Suprapubic skin (tissue), 4 donors: ENCODE results near the gene F8A2. TPM values are rescaled to one million over a fixed set of nuclear protein-coding genes. Genes with fewer than 3 reads are reported as not detected.
"Not testable (repeated sequence)": the region's sequence is repeated elsewhere in the genome, so short reads cannot be mapped to it uniquely, and the experiment has no call there.

Source experiments
- DNase-seq, 2 donors: peaks; one replicate each; pipeline ENCODE4 v3.0.0-alpha.2; 2019; ENCODE audit warnings: low spot score in 2 of 2
- H3K27ac ChIP-seq: fragments of 200-600 bp; sonication (generic); one replicate; pipeline ENCODE4 v1.5.1; 2019
- H3K27me3 ChIP-seq: fragments of 200-600 bp; sonication (generic); one replicate; pipeline ENCODE4 v1.5.1; 2019
- H3K36me3 ChIP-seq: fragments of 200-600 bp; sonication (generic); one replicate; pipeline ENCODE4 v1.5.1; 2019
- H3K4me1 ChIP-seq: fragments of 200-600 bp; sonication (generic); one replicate; pipeline ENCODE4 v1.5.1; 2019
- H3K4me3 ChIP-seq: fragments of 200-600 bp; sonication (generic); one replicate; pipeline ENCODE4 v1.5.1; 2019; ENCODE audit warnings: mild to moderate bottlenecking
- H3K9me3 ChIP-seq: fragments of 200-600 bp; sonication (generic); one replicate; pipeline ENCODE4 v1.5.1; 2019
- EP300 ChIP-seq: sonication (generic); formaldehyde crosslinking; IDR thresholded peaks from one replicate; pipeline ENCODE4 v1.6.1; 2017; ENCODE audit warnings: antibody characterized with exemption
- POLR2A ChIP-seq, 2 donors: fragments of 450-650 bp; IDR thresholded peaks; one replicate each; pipeline ENCODE4 v1.6.1; 2017; ENCODE audit warnings: antibody characterized with exemption in 2 of 2, mild to moderate bottlenecking in 2 of 2, moderate library complexity in 2 of 2
- POLR2AphosphoS5 ChIP-seq, 3 donors: sonication (generic); formaldehyde crosslinking; IDR thresholded peaks; one replicate each; pipeline ENCODE4 v1.6.1; 2017; ENCODE audit warnings: antibody characterized with exemption in 3 of 3
- WGBS: methylation state at CpG from one replicate; pipeline ENCODE4 v1.1.5; 2018; 5-methylcytosine and 5-hydroxymethylcytosine counted together
- total RNA-seq, 4 donors: library from RNA; depleted of rRNA; stranded (reverse); fragments of >200 nt; gene quantifications; one replicate each; pipeline ENCODE4 v1.1.0, GENCODE V29; 2016
- TF ChIP-seq, protein P1 (sequence below), 2 donors: fragments of 200-600 bp in 1 of 2; fragments of 450-650 bp in 1 of 2; sonication (generic) in 1 of 2; IDR thresholded peaks; one replicate each; pipeline ENCODE4 v1.5.1; 2016 to 2019; ENCODE audit warnings: antibody characterized with exemption in 2 of 2, mild to moderate bottlenecking in 1 of 2, moderate library complexity in 1 of 2

The F8A2 gene
- not detected for total RNA-seq

- H3K9me3 ChIP-seq, H3K4me3 ChIP-seq, H3K36me3 ChIP-seq, H3K27ac ChIP-seq, DNase-seq, H3K27me3 ChIP-seq, H3K4me1 ChIP-seq: not testable (repeated sequence)
- WGBS, result no CpG with 5 or more reads among the region's 90 CpGs
Observed at GRCh38 chrX:155381843-155382528, at the start of gene F8A2. Gene F8A2 (plus strand): TSS chrX:155382095. CDS start chrX:155382115, 20 bp downstream.

- no peaks in the 10 kb centered on the region for H3K9me3 ChIP-seq
- no peaks in the 10 kb centered on the region for H3K36me3 ChIP-seq
- peak overlapping the region; percentile 40 for H3K4me3 ChIP-seq
- H3K27ac ChIP-seq, result peak overlapping the region; percentile 74
- WGBS, result 41% methylated on average over 2 of the region's 2 CpGs
- H3K4me1 ChIP-seq, result no peaks in the 10 kb centered on the region
- DNase-seq, result no peak
- H3K27me3 ChIP-seq, result no peaks in the 10 kb centered on the region
- TF ChIP-seq EP300, result no peak
Observed at GRCh38 chrX:155333544-155334100, 48.3 kb upstream of the F8A2 start.

DNA sequence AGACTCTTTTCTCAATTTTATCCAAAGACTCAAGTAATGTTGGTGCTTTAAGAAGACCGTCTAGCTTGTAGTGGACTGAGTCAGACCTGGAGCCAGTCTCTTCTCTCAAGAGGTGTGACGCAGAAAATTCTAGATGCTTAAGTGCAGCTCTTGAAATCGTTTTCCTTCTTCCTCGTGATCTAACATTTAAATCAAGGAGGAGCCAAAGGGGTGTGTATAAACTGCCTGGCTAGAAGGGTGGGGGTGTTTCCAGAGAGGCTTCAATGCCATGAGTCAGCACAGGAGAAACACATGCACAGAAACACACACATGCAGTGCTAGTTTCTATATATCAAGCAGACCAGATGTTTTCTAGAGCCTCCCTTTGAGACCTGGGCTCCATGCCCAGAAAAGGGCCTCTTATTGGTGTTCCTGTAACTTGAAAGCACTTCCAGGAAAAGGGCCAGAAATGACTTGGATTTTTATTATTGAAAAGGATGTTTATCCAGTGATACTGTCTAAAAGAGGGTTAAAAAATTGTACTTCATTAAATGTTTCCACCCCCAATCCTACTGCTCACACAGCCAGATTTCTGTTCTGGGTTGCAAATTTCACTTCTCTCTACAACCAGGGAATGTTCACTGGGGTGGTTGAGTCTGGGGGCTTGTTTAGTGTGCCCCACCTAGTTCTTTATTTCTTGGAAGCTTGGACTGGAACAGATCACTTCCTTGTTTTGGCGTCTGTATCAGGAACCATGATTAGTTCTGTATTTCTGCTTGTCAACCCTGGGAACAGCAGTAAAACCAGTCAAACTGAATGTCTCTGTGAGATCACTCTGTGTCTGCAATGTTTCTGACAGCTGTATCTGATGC is 47.2 kb upstream of the F8A2 start, which contains the start of gene CLIC2:
TSS of gene CLIC2 (minus strand) at position 129 of the 851 bp plus-strand sequence. CDS start 187 bp downstream, outside the sequence.
- Histone ChIP-seq H3K36me3 (no peaks in the 10 kb centered on the region), H3K4me1 (no peaks in the 10 kb centered on the region), H3K27ac (peak within 1 kb of the TSS; percentile 74), H3K27me3 (no peaks in the 10 kb centered on the region), H3K4me3 (peak within 1 kb of the TSS; percentile 40), H3K9me3 (no peaks in the 10 kb centered on the region)
- DNase-seq, result peak in 1 of 2 donors; percentile 50
- WGBS, result 30% methylated on average over 5 of the region's 5 CpGs
- no peak for TF ChIP-seq POLR2A (IDR thresholded peaks at IDR 0.05)
- no peak for TF ChIP-seq EP300
- no peak for TF ChIP-seq POLR2AphosphoS5 (IDR thresholded peaks at IDR 0.05)
- TF ChIP-seq, protein P1, sequence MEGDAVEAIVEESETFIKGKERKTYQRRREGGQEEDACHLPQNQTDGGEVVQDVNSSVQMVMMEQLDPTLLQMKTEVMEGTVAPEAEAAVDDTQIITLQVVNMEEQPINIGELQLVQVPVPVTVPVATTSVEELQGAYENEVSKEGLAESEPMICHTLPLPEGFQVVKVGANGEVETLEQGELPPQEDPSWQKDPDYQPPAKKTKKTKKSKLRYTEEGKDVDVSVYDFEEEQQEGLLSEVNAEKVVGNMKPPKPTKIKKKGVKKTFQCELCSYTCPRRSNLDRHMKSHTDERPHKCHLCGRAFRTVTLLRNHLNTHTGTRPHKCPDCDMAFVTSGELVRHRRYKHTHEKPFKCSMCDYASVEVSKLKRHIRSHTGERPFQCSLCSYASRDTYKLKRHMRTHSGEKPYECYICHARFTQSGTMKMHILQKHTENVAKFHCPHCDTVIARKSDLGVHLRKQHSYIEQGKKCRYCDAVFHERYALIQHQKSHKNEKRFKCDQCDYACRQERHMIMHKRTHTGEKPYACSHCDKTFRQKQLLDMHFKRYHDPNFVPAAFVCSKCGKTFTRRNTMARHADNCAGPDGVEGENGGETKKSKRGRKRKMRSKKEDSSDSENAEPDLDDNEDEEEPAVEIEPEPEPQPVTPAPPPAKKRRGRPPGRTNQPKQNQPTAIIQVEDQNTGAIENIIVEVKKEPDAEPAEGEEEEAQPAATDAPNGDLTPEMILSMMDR (IDR thresholded peaks at IDR 0.05), result no peak

GRCh38 chrX:155335337-155335712 is 46.6 kb upstream of the F8A2 start:
- not testable (repeated sequence) for DNase-seq, H3K4me3 ChIP-seq, H3K9me3 ChIP-seq, H3K36me3 ChIP-seq, H3K4me1 ChIP-seq, H3K27me3 ChIP-seq
- H3K27ac ChIP-seq, result peak overlapping the region; percentile 38
- 40% methylated on average over 1 of the region's 1 CpG for WGBS

- H3K4me3 ChIP-seq, H3K27ac ChIP-seq, H3K27me3 ChIP-seq, H3K36me3 ChIP-seq, DNase-seq, H3K9me3 ChIP-seq, H3K4me1 ChIP-seq: not testable (repeated sequence)
- no CpG with 5 or more reads among the region's 1 CpG for WGBS
Observed at GRCh38 chrX:155345689-155346088, 36.2 kb upstream of the F8A2 start.

DNA sequence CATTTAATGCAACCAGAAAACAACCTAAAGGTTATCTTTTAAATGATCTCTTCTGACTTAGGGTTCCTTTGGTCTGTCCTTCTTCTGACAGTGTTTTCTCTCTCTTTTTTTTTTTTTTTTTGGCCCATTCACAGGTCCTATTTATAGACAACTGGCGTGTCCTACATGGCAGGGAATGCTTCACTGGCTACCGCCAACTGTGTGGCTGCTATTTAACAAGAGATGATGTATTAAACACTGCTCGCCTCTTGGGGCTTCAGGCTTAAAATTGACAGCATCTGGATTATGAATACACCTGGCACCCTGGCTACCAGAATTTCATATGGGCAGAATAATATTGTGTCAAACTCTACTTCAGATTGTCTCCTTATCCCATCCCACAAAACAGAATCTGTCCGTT is 32.4 kb upstream of the F8A2 start:
- not testable (repeated sequence) for H3K4me1 ChIP-seq, H3K4me3 ChIP-seq, H3K27me3 ChIP-seq, DNase-seq, H3K9me3 ChIP-seq, H3K36me3 ChIP-seq, H3K27ac ChIP-seq
- no CpG with 5 or more reads among the region's 4 CpGs for WGBS

GRCh38 chrX:155363712-155364111 is 18.2 kb upstream of the F8A2 start:
- not testable (repeated sequence) for H3K4me3 ChIP-seq, H3K36me3 ChIP-seq, H3K27me3 ChIP-seq, H3K4me1 ChIP-seq, H3K9me3 ChIP-seq, H3K27ac ChIP-seq, DNase-seq
- WGBS, result no CpG with 5 or more reads among the region's 7 CpGs

GRCh38 chrX:155373777-155374458 is 8.0 kb upstream of the F8A2 start:
- not testable (repeated sequence) for H3K4me1 ChIP-seq, DNase-seq, H3K27me3 ChIP-seq, H3K36me3 ChIP-seq, H3K9me3 ChIP-seq, H3K27ac ChIP-seq, H3K4me3 ChIP-seq
- no CpG with 5 or more reads among the region's 9 CpGs for WGBS

GRCh38 chrX:155379802-155380201 is 2.1 kb upstream of the F8A2 start:
- H3K9me3 ChIP-seq, H3K27me3 ChIP-seq, H3K4me1 ChIP-seq, H3K27ac ChIP-seq, H3K4me3 ChIP-seq, H3K36me3 ChIP-seq, DNase-seq: not testable (repeated sequence)
- no CpG with 5 or more reads among the region's 7 CpGs for WGBS

DNA sequence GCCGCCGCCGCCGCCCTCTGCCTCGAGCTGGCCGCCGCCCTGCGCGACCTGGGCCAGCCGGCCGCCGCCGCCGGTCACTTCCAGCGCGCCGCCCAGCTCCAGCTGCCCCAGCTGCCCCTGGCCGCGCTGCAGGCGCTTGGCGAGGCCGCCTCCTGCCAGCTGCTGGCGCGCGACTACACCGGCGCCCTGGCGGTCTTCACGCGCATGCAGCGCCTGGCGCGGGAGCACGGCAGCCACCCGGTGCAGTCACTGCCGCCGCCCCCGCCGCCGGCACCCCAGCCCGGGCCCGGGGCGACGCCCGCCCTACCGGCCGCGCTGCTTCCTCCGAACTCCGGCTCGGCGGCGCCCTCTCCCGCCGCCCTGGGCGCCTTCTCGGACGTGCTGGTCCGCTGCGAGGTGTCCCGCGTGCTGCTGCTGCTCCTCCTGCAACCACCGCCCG is 653 bp downstream of the F8A2 start:
- not testable (repeated sequence) for H3K4me3 ChIP-seq, H3K9me3 ChIP-seq, H3K36me3 ChIP-seq, H3K27ac ChIP-seq, DNase-seq, H3K4me1 ChIP-seq, H3K27me3 ChIP-seq
- no CpG with 5 or more reads among the region's 64 CpGs for WGBS
